ENCODE results near the gene TMEM218. TPM values are rescaled to one million over a fixed set of nuclear protein-coding genes. Genes with fewer than 3 reads are reported as not detected.

Gene TMEM218
- total and polyA plus RNA-seq, 2 of the 8 experiments (the other 6 are each of a cell fraction or from before 2014, with no cell fraction given), result 17.0 to 33.5 TPM

DNA sequence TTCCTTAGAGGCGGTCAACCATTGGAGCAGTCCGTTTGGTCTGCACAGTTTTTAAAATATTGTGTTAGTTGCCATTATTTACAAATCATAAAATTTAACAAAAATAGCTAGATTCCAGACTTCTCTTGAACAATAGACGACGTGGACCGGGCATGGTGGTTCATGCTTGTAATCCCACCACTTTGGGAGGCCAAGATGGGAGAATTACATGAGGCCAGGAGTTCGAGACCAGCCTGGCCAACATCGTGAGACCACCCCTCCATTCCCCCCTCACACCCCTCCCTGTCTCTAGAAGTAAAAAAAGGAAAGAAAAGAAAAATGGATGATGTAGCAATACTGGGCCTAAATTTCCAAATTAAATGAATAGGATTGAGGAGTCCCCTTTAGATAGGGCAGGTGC is 47.4 kb downstream of the TMEM218 start:
- no peak for DNase-seq (ENCODE audit: low read depth in 1 of 2, low spot score in 2 of 2)
- CTCF ChIA-PET (ENCODE audit: partially characterized antibody), result interaction anchor here (0.7 to 2.9 kb wide), 17 partner anchors 9 to 367 kb away, joined by 3 to 13 read pairs (median 3); no protein-coding TSS in a partner anchor
- Histone ChIP-seq H4K5ac (ENCODE audit: insufficient read length, low read depth, low read length) (no peak overlapping the region), H4K91ac (replicated peaks; ENCODE audit: insufficient read length, low read length) (peak overlapping the region; percentile 39), H3K9me3 (ENCODE audit: insufficient read depth in 2 of 2, low read depth in 1 of 2, low read length in 1 of 2) (no peaks in the 10 kb centered on the region), H3K79me2 (ENCODE audit: control insufficient read depth in 1 of 2, insufficient read depth in 2 of 2, low read length in 2 of 2) (no peaks in the 10 kb centered on the region), H3K4me2 (ENCODE audit: insufficient read depth in 1 of 2, low read depth in 2 of 2, low read length in 2 of 2) (peak overlapping the region; percentile 70 to 91), H3K36me3 (ENCODE audit: control insufficient read depth in 2 of 4, insufficient read depth in 4 of 4, low read length in 3 of 4) (no peaks in the 10 kb centered on the region), H3K23me2 (ENCODE audit: low read depth, low read length) (peaks cover 11% of the 10 kb centered on the region), H2BK15ac (ENCODE audit: low read length) (no peak overlapping the region), H2BK5ac (ENCODE audit: low read depth, low read length) (no peak overlapping the region), H3K4ac (replicated peaks; ENCODE audit: insufficient read length, low read depth, low read length) (no peak overlapping the region), H3K27me3 (replicated peaks in 1 of 4; ENCODE audit: control insufficient read depth in 3 of 4, extremely low read depth in 1 of 4, insufficient read depth in 3 of 4, low read length in 3 of 4) (peaks cover 1 to 29% (median 24%) of the 10 kb centered on the region in 4 experiments), H3K79me1 (ENCODE audit: low read depth, low read length) (no peaks in the 10 kb centered on the region), H2AFZ (ENCODE audit: low read length) (peak overlapping the region; percentile 65), H4K8ac (ENCODE audit: extremely low read depth, insufficient read depth, low read length) (no peak overlapping the region), H3K4me3 (ENCODE audit: extremely low read depth in 1 of 4, insufficient read depth in 2 of 4, low read depth in 3 of 4, low read length in 4 of 4) (peak overlapping the region; percentile 60 to 78 (median 75); a peak in 7 of 8 replicates), H2AK5ac (ENCODE audit: low read depth, low read length) (no peak overlapping the region), H3K14ac (ENCODE audit: insufficient read length) (no peak overlapping the region), H3K18ac (ENCODE audit: extremely low read depth, low read length) (no peak overlapping the region; the same call in 1 of the 2 replicates), H2BK20ac (ENCODE audit: low read length) (no peak overlapping the region), H3K9ac (replicated peaks in 1 of 4; ENCODE audit: extremely low read depth in 1 of 4, low read depth in 3 of 4, low read length in 3 of 4) (no peak overlapping the region), H3K23ac (ENCODE audit: insufficient read length) (no peak overlapping the region), H3K27ac (ENCODE audit: low read depth, low read length) (no peak overlapping the region), H3K4me1 (replicated peaks in 1 of 4; ENCODE audit: control insufficient read depth in 3 of 4, insufficient read depth in 4 of 4, low read length in 3 of 4) (peaks cover 0 to 2% (median 0%) of the 10 kb centered on the region in 4 experiments; a peak in 2 of 7 replicates), H2BK12ac (ENCODE audit: low read depth, low read length) (no peak overlapping the region), H4K20me1 (replicated peaks in 1 of 2; ENCODE audit: control insufficient read depth in 1 of 2, insufficient read depth in 2 of 2, low read length in 2 of 2) (no peaks in the 10 kb centered on the region), H3K56ac (replicated peaks; ENCODE audit: insufficient read length, low read depth, low read length) (no peak overlapping the region), H2BK120ac (replicated peaks; ENCODE audit: low read depth, low read length) (no peak overlapping the region)
- TF ChIP-seq KDM1A (IDR thresholded peaks at IDR 0.05; ENCODE audit: borderline replicate concordance, low read length), result no peak
- TF ChIP-seq EP300 (IDR thresholded peaks at IDR 0.05; ENCODE audit: borderline replicate concordance in 1 of 2, low read depth in 2 of 2, low read length in 2 of 2), result no peak
- no peak for TF ChIP-seq SIRT6 (IDR thresholded peaks at IDR 0.05; ENCODE audit: low read length)
- TF ChIP-seq SP2 (IDR thresholded peaks at IDR 0.05; ENCODE audit: low read length), result no peak
- TF ChIP-seq POLR2AphosphoS5 (IDR thresholded peaks at IDR 0.05; ENCODE audit: low read depth, low read length), result no peak
- TF ChIP-seq TBP (IDR thresholded peaks at IDR 0.05; ENCODE audit: low read depth, low read length), result no peak
- no peak for TF ChIP-seq GABPA (IDR thresholded peaks at IDR 0.05; ENCODE audit: borderline replicate concordance, insufficient read depth, low read length)
- no peak for TF ChIP-seq FOSL1 (IDR thresholded peaks at IDR 0.05; ENCODE audit: insufficient read depth, low read depth, low read length)
- TF ChIP-seq, protein P1, sequence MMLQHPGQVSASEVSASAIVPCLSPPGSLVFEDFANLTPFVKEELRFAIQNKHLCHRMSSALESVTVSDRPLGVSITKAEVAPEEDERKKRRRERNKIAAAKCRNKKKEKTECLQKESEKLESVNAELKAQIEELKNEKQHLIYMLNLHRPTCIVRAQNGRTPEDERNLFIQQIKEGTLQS (IDR thresholded peaks at IDR 0.05; ENCODE audit: insufficient read depth, low read depth, low read length), result no peak
- TF ChIP-seq MAFK (IDR thresholded peaks at IDR 0.05; ENCODE audit: low read depth, low read length), result no peak
- TF ChIP-seq TCF12 (IDR thresholded peaks at IDR 0.05; ENCODE audit: low read depth, low read length), result no peak
- no peak for TF ChIP-seq SP1 (IDR thresholded peaks at IDR 0.05; ENCODE audit: low read depth, low read length)
- WGBS, 2 experiments (ENCODE audit: extremely low coverage in 1 of 2, insufficient coverage in 1 of 2, insufficient read length in 1 of 2, insufficient replicate concordance in 2 of 2, low coverage in 1 of 2, low lambda C conversion rate in 2 of 2, missing lambda C conversion rate in 1 of 2), result 70% methylated on average over 7 of the region's 7 CpGs; no CpG with 5 or more reads in 1 of the 2 experiments
- POLR2A ChIA-PET (ENCODE audit: partially characterized antibody), result interaction anchor here (1.4 to 1.5 kb wide), 2 partner anchors 17 to 110 kb away, joined by 3 read pairs; partner anchors contain the start of gene CCDC15
- FAIRE-seq, result no peak
